HEK293 (cell line): ENCODE data around the gene TPH1.

Experiments used
- CTCF ChIA-PET: fragments of 350-600 bp; formaldehyde crosslinking; extraction: SDS; loops from one replicate; lab custom pipeline; 2021; ENCODE audit warnings: antibody characterized with exemption; lab: Yijun Ruan, JAX
- POLR2A ChIA-PET: fragments of 300-600 bp; formaldehyde crosslinking; extraction: SDS; loops from one replicate; lab custom pipeline; 2020; ENCODE audit warnings: antibody characterized with exemption, inconsistent platforms; lab: Yijun Ruan, JAX
- H3K27ac ChIP-seq: fragments of 200-500 bp; sonication (Bioruptor generic); 2 replicates; pipeline ENCODE4 v1.5.1; 2014; ENCODE audit warnings: low read depth, low read length, control low read depth, inconsistent platforms; ENCODE audit errors: extremely low read depth
- H3K36me3 ChIP-seq, 2 experiments: fragments of 200-500 bp in 1 of 2; sonication (Bioruptor generic) in 1 of 2; 1 replicate in 1 of 2; 2 replicates in 1 of 2; pipeline ENCODE4 v1.5.1; 2014 to 2017; ENCODE audit warnings: inconsistent platforms in 2 of 2, low read length in 2 of 2; ENCODE audit not compliant: control insufficient read depth in 2 of 2, insufficient read depth in 1 of 2
- H3K4me1 ChIP-seq: fragments of 200-500 bp; sonication (Bioruptor generic); 2 replicates; pipeline ENCODE4 v1.5.1; 2014; ENCODE audit warnings: mild to moderate bottlenecking, low read length, inconsistent platforms; ENCODE audit not compliant: control insufficient read depth, insufficient read depth
- H3K4me3 ChIP-seq: 2 replicates; pipeline ENCODE4 v1.5.1; 2011; ENCODE audit warnings: low read depth, mild to moderate bottlenecking, control low read depth, low read length, moderate library complexity
- H3K9me3 ChIP-seq: fragments of 200-500 bp; sonication (Bioruptor generic); 2 replicates; pipeline ENCODE4 v1.5.1; 2014; ENCODE audit warnings: low read depth, low read length, inconsistent platforms; ENCODE audit not compliant: control insufficient read depth, insufficient read depth
- MZF1 ChIP-seq: fragments of 450-650 bp; formaldehyde crosslinking; IDR thresholded peaks from 2 replicates; pipeline ENCODE4 v1.5.1; 2017; ENCODE audit warnings: missing biosample characterization, missing genetic modification characterization, borderline replicate concordance
- PATZ1 ChIP-seq: fragments of 450-650 bp; formaldehyde crosslinking; IDR thresholded peaks from 2 replicates; pipeline ENCODE4 v1.5.1; 2016; ENCODE audit warnings: missing biosample characterization, missing genetic modification characterization
- PRDM1 ChIP-seq: fragments of 450-650 bp; formaldehyde crosslinking; IDR thresholded peaks from 2 replicates; pipeline ENCODE4; 2016; ENCODE audit warnings: missing biosample characterization, missing genetic modification characterization
- TRIM28 ChIP-seq: IDR thresholded peaks from 2 replicates; pipeline ENCODE4 v1.6.1; 2011; ENCODE audit warnings: low read length, control low read depth, borderline replicate concordance
- ZBTB11 ChIP-seq: fragments of 450-650 bp; formaldehyde crosslinking; conservative IDR thresholded peaks from 2 replicates; pipeline ENCODE4 v1.5.1; 2016; ENCODE audit warnings: low read depth, missing biosample characterization, missing genetic modification characterization
- ZEB2 ChIP-seq: fragments of 450-650 bp; formaldehyde crosslinking; IDR thresholded peaks from 2 replicates; pipeline ENCODE4 v1.5.1; 2016; ENCODE audit warnings: missing biosample characterization, missing genetic modification characterization
- ZIC2 ChIP-seq: fragments of 450-650 bp; formaldehyde crosslinking; IDR thresholded peaks from 2 replicates; pipeline ENCODE4 v1.5.1; 2016; ENCODE audit warnings: missing biosample characterization, missing genetic modification characterization
- ZNF10 ChIP-seq: fragments of 450-650 bp; formaldehyde crosslinking; IDR thresholded peaks from 2 replicates; pipeline ENCODE4 v1.5.1; 2017; ENCODE audit warnings: missing biosample characterization, missing genetic modification characterization
- ZNF133 ChIP-seq: fragments of 450-650 bp; formaldehyde crosslinking; IDR thresholded peaks from 2 replicates; pipeline ENCODE4 v1.5.1; 2016; ENCODE audit warnings: missing biosample characterization, missing genetic modification characterization
- ZNF138 ChIP-seq: fragments of 450-650 bp; formaldehyde crosslinking; IDR thresholded peaks from 2 replicates; pipeline ENCODE4 v1.5.1; 2016; ENCODE audit warnings: missing biosample characterization, missing genetic modification characterization, borderline replicate concordance
- ZNF140 ChIP-seq: fragments of 450-650 bp; formaldehyde crosslinking; IDR thresholded peaks from 2 replicates; pipeline ENCODE4 v1.5.1; 2016; ENCODE audit warnings: missing biosample characterization, missing genetic modification characterization
- ZNF148 ChIP-seq: fragments of 450-650 bp; formaldehyde crosslinking; IDR thresholded peaks from 2 replicates; pipeline ENCODE4 v1.5.0; 2017; ENCODE audit warnings: missing biosample characterization, missing genetic modification characterization, borderline replicate concordance
- ZNF18 ChIP-seq: fragments of 450-650 bp; formaldehyde crosslinking; IDR thresholded peaks from 2 replicates; pipeline ENCODE4 v1.5.1; 2016; ENCODE audit warnings: missing biosample characterization, missing genetic modification characterization
- ZNF24 ChIP-seq: fragments of 450-650 bp; formaldehyde crosslinking; IDR thresholded peaks from 2 replicates; pipeline ENCODE4 v1.5.1; 2016; ENCODE audit warnings: missing biosample characterization, missing genetic modification characterization
- ZNF280D ChIP-seq: fragments of 450-650 bp; formaldehyde crosslinking; IDR thresholded peaks from 2 replicates; pipeline ENCODE4 v1.5.1; 2016; ENCODE audit warnings: missing biosample characterization, missing genetic modification characterization
- ZNF423 ChIP-seq: fragments of 450-650 bp; formaldehyde crosslinking; IDR thresholded peaks from 2 replicates; pipeline ENCODE4 v1.5.1; 2016; ENCODE audit warnings: missing biosample characterization, missing genetic modification characterization
- ZNF629 ChIP-seq: fragments of 450-650 bp; formaldehyde crosslinking; IDR thresholded peaks from 2 replicates; pipeline ENCODE4 v1.5.1; 2017; ENCODE audit warnings: missing biosample characterization, missing genetic modification characterization
- ZNF660 ChIP-seq: fragments of 450-650 bp; IDR thresholded peaks from 2 replicates; pipeline ENCODE4 v1.5.1; 2018; ENCODE audit warnings: missing biosample characterization, mild to moderate bottlenecking, missing genetic modification characterization

Gene TPH1

GRCh38 chr11:18010121-18010670, 35.9 kb downstream of the TPH1 start:
- H3K27ac ChIP-seq = no peak overlapping the region
- ChIA-PET POLR2A (no interaction called here), CTCF (interaction anchor here (0.6 to 1.8 kb wide), 9 partner anchors 10 to 281 kb away, joined by 3 to 9 read pairs (median 4); no protein-coding TSS in a partner anchor)
- H3K4me1 ChIP-seq = no peaks in the 10 kb centered on the region
- H3K4me3 ChIP-seq = no peak overlapping the region
- H3K36me3 ChIP-seq = peaks cover 0 to 21% of the 10 kb centered on the region in 2 experiments; a peak in 2 of 3 replicates
- TF ChIP-seq ZNF423 (no peak), MZF1 (tag by site-specific recombination) (no peak), ZIC2 (tag by site-specific recombination) (no peak)
- TF ChIP-seq, all 188 proteins: peak for 0
- H3K9me3 ChIP-seq = no peaks in the 10 kb centered on the region

- ChIA-PET POLR2A (no interaction called here), CTCF (interaction anchor here (0.6 to 4.4 kb wide), 4 partner anchors 14 to 110 kb away, joined by 3 to 17 read pairs (median 4); no protein-coding TSS in a partner anchor)
- Histone ChIP-seq H3K9me3 (no peaks in the 10 kb centered on the region), H3K36me3 (peaks cover 4 to 66% of the 10 kb centered on the region in 2 experiments; a peak in 2 of 3 replicates), H3K4me3 (no peak overlapping the region), H3K4me1 (no peaks in the 10 kb centered on the region), H3K27ac (no peak overlapping the region)
- TF ChIP-seq ZNF148 = no peak
- TF ChIP-seq ZNF138 = no peak
- TF ChIP-seq ZNF140 (tag by site-specific recombination) = no peak
- no peak for TF ChIP-seq ZNF133 (tag by site-specific recombination)
- TF ChIP-seq TRIM28 = no peak
- no peak for TF ChIP-seq ZNF24 (tag by site-specific recombination)
- TF ChIP-seq ZBTB11 (tag by site-specific recombination) = no peak
- TF ChIP-seq PRDM1 (tag by site-specific recombination) = no peak
- no peak for TF ChIP-seq ZNF660 (tag by site-specific recombination)
- TF ChIP-seq ZEB2 (tag by site-specific recombination) = no peak
- TF ChIP-seq PATZ1 (tag by site-specific recombination) = no peak
- no peak for TF ChIP-seq ZNF280D (tag by site-specific recombination)
- TF ChIP-seq ZNF10 = no peak
- no peak for TF ChIP-seq ZNF629 (tag by site-specific recombination)
- TF ChIP-seq ZNF18 (tag by site-specific recombination) = no peak
These were observed 40.5 kb downstream of the TPH1 start for GRCh38 chr11:18005376-18006129.
